Muscle layer of colon (tissue), 2 donors: ENCODE data around the gene NDRG2.

Experiments used
- H3K27ac ChIP-seq: one replicate; pipeline ENCODE4 v1.7.0; 2013; ENCODE audit warnings: low read depth, mild to moderate bottlenecking, low read length, moderate library complexity
- H3K27me3 ChIP-seq, 2 donors: one replicate each; pipeline ENCODE4 v1.7.0; 2013; ENCODE audit warnings: low read length in 2 of 2, mild to moderate bottlenecking in 2 of 2; ENCODE audit not compliant: insufficient read depth in 2 of 2, control insufficient read depth in 1 of 2
- H3K36me3 ChIP-seq: one replicate; pipeline ENCODE4 v1.7.0; 2013; ENCODE audit warnings: mild to moderate bottlenecking, low read length; ENCODE audit not compliant: insufficient read depth
- H3K4me1 ChIP-seq: one replicate; pipeline ENCODE4 v1.7.0; 2013; ENCODE audit warnings: mild to moderate bottlenecking, low read length; ENCODE audit not compliant: insufficient read depth
- H3K4me3 ChIP-seq, 2 donors: one replicate each; pipeline ENCODE4 v1.7.0; 2013; ENCODE audit warnings: low read length in 2 of 2, low read depth in 1 of 2, mild to moderate bottlenecking in 1 of 2, moderate library complexity in 1 of 2
- H3K9ac ChIP-seq: one replicate; pipeline ENCODE4 v1.7.0; 2013; ENCODE audit warnings: low read length
- H3K9me3 ChIP-seq: one replicate; pipeline ENCODE4 v1.7.0; 2013; ENCODE audit warnings: mild to moderate bottlenecking, low read length
- donor health status: abdominal sarcoma.
- donor health status: Adenocarcinoma of cecum.

NDRG2 gene

DNA sequence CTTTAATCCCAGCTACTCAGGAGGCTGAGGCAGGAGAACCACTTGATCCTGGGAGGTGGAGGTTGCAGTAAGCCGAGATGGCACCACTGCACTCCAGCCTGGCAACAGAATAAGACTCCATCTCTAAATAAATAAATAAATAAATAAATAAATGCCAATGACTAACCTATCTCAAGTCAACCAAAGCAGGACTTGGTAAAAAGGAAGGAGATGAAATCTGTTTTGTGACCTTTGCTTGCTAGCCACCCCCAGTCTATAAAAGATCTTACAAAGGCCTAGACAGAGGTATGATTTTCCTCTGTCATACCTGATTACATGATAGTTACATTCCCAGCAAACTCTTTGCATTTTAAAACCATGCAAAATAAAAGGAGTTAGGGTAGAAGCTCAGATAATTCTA, 48.6 kb downstream of the NDRG2 start:
- no peak overlapping the region for H3K9ac ChIP-seq
- peaks cover 9% of the 10 kb centered on the region for H3K4me1 ChIP-seq
- no peak overlapping the region for H3K4me3 ChIP-seq
- no peaks in the 10 kb centered on the region for H3K36me3 ChIP-seq
- no peak overlapping the region for H3K27ac ChIP-seq
- H3K9me3 ChIP-seq, result no peaks in the 10 kb centered on the region
- H3K27me3 ChIP-seq, result no peaks in the 10 kb centered on the region

DNA sequence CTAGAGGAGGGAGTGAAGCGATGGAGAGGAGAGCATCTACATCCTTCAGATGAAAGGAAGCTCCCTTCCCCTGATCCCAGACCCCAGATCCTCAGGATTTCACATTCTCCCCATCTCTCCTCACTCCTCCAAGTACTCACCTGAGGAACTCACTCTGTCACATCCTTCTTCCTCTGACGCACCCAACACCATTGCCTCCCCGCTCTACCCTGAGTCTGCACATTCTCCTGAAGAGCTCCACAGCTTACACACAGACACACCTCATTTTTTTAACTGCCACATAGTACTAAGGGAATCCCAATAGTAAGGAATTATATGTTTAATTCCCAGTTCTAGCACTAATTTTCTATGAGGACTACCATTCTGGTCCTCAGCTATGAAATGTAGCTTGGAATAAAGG, 51.4 kb downstream of the NDRG2 start:
- no peaks in the 10 kb centered on the region for H3K27me3 ChIP-seq
- no peaks in the 10 kb centered on the region for H3K36me3 ChIP-seq
- no peak overlapping the region for H3K27ac ChIP-seq
- no peak overlapping the region for H3K4me3 ChIP-seq
- H3K9me3 ChIP-seq, result no peaks in the 10 kb centered on the region
- H3K9ac ChIP-seq, result no peak overlapping the region
- peaks cover 14% of the 10 kb centered on the region for H3K4me1 ChIP-seq

DNA sequence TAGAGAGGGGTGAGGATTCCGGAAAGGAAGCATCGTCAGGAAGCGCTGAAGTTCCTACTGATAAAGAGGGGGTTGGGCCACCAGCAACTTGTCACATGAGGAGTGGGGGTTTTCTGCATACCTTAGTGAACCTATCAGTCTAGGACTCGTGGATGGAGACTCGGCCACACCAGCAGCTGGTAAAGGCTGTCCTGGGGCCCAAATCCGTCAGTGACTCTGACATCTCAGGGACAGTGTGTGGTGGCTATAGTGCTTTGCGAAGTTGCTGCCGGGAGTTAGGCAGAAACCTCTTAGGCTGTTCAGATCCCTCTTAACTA, 53.2 kb downstream of the NDRG2 start:
- no peak overlapping the region for H3K27ac ChIP-seq

DNA sequence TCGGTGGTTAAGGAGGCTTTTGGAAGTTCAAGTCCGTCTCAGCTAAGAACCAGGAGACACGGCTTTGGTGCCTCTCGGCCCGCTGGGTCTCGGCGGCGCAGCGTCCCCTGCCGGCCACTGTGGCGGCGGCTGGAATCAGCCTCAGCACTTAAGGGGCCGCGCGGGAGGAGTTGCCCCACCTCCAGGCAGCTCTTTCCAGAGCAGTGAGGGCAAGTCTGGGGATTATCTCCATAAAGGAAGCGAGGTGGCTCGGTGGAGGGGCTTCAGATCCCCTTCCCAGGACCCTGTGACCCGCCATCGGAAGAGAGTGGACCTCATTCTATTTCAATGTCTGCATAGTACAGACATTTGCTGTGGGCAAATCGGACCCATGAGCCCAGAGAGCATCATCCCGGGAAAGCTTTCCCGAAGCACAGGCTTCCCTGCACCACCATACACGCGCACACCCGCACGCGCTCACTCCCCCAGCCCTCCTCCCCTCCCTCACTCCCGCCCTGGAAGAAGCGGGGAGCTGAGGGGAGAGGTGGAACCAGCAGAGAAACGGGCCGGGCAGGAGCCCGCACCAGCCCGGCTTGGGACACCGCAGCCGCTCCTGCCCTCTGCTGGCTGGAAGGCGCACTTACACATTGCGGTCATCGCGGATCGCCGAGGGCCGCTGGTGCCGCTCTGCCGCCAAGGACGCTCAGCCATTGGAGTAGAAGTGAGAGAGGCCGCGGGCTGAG, 53.7 kb downstream of the NDRG2 start:
- peak overlapping the region; percentile 33 for H3K9ac ChIP-seq
- no peaks in the 10 kb centered on the region for H3K36me3 ChIP-seq
- H3K4me3 ChIP-seq, result peak overlapping the region; percentile 66 to 91
- H3K27me3 ChIP-seq, result no peaks in the 10 kb centered on the region
- H3K9me3 ChIP-seq, result no peaks in the 10 kb centered on the region
- H3K27ac ChIP-seq, result peak overlapping the region; percentile 47
- peaks cover 14% of the 10 kb centered on the region for H3K4me1 ChIP-seq

More for the DNA sequence above, 53.2 kb downstream of the NDRG2 start:
- H3K4me3 ChIP-seq, result peak overlapping the region in 1 of 2 donors; percentile 91
- H3K27me3 ChIP-seq, result no peaks in the 10 kb centered on the region
- H3K4me1 ChIP-seq, result peaks cover 14% of the 10 kb centered on the region
- peak overlapping the region; percentile 33 for H3K9ac ChIP-seq
- H3K9me3 ChIP-seq, result no peaks in the 10 kb centered on the region
- no peaks in the 10 kb centered on the region for H3K36me3 ChIP-seq

DNA sequence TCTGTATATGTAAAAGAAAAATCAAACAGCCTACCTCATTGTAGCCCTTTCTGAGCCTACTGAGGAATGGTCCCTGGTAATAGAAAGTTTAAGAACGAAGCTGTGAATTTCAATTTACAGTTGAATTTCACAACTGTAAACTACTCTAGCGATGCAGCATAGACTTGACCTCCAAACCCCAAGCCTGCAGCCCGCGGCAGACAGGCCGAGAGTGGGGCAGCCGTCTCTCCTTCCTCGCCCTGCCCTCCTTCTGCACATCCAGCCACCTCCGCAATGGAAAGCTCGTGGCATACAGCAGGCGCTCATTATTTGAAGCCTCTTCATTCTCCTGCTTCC, 54.2 kb downstream of the NDRG2 start:
- Histone ChIP-seq H3K4me3 (peak overlapping the region; percentile 66 to 91), H3K4me1 (peaks cover 14% of the 10 kb centered on the region), H3K36me3 (no peaks in the 10 kb centered on the region), H3K9me3 (no peaks in the 10 kb centered on the region), H3K9ac (no peak overlapping the region), H3K27me3 (no peaks in the 10 kb centered on the region), H3K27ac (peak overlapping the region; percentile 47)

DNA sequence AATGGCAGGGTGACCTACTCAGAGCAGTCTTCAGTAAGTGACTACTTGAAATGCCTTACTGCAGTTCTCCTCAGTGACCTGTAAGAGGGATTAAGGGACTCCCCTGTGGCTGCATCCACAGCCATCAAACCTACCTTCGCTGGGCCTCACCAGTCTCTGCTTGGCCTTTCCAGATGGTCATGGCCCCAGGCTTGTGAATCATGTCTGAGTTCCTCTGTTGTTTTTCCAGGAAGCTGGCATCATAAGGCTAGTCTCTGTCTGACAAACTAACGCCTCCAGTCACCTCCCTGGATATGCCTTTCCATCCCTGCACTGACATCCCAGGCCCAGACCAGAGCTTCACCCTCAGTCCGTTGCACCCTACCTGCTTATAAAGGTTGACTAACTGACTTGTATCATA, 55.5 kb downstream of the NDRG2 start:
- no peak overlapping the region for H3K4me3 ChIP-seq
- peaks cover 12% of the 10 kb centered on the region for H3K4me1 ChIP-seq

More for the DNA sequence above, 55.5 kb downstream of the NDRG2 start:
- Histone ChIP-seq H3K9me3 (no peaks in the 10 kb centered on the region), H3K27ac (no peak overlapping the region), H3K36me3 (no peaks in the 10 kb centered on the region), H3K27me3 (no peaks in the 10 kb centered on the region), H3K9ac (no peak overlapping the region)
